Measurements from ENCODE around the gene COL18A1.
"Not testable (repeated sequence)": the region's sequence is repeated elsewhere in the genome, so short reads cannot be mapped to it uniquely, and the experiment has no call there.

Gene COL18A1

GRCh38 chr21:45522381-45522780 is 117.4 kb downstream of the COL18A1 start:
- no peak for DNase-seq (ENCODE audit: low read depth, low spot score)

DNA sequence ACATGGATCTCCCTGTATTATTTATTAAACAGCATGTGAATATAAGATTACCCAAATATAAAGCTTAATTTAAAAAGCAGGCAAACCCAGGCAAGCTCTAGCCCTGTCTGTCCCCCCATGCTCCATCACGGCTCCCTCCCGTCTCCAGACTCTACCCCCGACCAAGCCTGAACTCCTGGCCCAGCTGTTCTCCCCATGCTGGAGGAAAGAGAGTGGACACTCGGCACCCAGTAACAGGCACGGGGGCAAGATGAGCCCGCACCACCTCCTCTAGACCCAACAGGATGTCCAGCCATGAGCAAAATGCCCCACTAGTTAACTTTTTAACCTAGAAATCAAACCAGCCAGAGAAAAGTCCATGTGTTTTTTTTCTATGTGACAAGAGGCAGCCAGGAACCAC is 118.0 kb downstream of the COL18A1 start:
- DNase-seq (ENCODE audit: low read depth, low spot score), result no peak

- DNase-seq (ENCODE audit: low read depth, low spot score), result no peak
Measured at GRCh38 chr21:45523411-45524101, 118.6 kb downstream of the COL18A1 start.

DNA sequence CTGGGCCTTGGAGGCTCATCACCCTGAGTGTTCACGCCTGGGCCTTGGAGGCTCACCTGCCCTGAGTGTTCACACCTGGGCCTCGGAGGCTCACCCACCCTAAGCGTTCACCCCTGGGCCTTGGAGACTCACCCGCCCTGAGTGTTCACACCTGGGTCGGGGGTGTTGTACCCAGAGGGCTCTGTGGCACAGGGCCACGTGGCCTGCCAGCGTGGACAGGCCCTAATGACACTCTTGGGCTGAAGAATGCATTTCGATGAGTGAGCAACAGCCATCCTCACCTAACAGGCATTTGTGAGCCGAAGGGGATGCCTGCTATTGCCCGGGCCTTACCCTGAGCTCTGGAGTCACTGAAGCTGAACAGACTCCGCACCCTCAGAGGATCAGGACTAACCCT is 119.8 kb downstream of the COL18A1 start:
- no peak for DNase-seq (ENCODE audit: low read depth, low spot score)

DNA sequence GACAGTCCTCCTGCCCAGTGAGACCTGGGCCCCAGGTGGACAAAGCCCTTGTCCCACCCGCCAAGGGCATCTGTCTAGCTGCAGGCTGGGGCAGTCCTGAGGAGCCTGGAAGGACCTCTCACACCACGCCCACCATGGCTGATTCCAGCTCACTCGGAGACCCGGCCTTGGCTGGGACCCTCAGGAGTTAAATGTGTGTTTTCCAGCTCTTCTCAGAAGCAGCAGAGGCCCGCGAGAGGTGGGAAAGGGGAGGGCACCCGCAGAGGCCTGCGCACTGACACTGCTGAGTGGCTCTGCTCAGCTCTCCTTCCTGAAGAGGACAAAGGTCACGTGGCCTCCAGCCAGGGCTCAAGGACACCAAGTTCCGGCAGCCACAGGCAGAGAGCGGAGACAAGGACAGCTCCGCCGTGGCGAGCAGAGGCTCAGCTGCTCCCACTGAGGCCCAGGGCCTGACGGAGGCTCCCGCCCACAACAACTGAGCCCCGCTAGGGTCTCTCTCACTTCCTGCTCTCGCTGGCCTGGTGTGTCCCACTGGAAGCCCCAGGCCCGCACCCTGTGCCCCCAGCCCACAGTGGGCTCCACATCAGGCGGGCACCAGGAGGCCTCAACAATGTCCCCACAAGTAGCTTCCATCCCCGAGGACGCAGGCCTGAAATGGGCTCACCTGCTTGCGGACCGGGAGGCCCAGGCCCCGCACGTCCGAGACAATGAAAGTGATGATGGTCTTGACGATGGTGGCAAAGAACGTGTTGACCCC is 120.4 kb downstream of the COL18A1 start:
- no peak for DNase-seq (ENCODE audit: low read depth, low spot score)

DNA sequence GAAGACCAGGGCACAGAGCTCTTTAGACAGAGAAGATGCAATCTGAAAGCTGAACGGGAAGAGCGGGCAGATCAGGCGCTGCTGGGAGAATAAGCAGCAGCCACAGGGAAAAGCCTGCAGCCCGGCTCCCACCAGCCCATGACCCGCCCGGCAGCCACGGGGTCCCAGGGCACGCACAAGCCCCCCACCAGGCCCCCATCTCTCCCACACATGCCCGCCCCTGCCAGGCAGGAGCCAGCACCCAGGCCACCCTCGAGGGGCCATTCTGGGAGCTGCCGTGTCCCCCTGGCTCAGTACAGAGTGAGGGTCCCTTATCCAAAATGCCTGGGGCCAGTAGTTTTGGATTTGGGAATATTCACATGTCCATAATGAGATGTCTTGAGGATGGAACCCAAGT is 120.9 kb downstream of the COL18A1 start:
- DNase-seq (ENCODE audit: low read depth, low spot score), result no peak

- DNase-seq (ENCODE audit: low read depth, low spot score), result not testable (repeated sequence)
Measured at GRCh38 chr21:45527151-45527999, 122.4 kb downstream of the COL18A1 start.

DNA sequence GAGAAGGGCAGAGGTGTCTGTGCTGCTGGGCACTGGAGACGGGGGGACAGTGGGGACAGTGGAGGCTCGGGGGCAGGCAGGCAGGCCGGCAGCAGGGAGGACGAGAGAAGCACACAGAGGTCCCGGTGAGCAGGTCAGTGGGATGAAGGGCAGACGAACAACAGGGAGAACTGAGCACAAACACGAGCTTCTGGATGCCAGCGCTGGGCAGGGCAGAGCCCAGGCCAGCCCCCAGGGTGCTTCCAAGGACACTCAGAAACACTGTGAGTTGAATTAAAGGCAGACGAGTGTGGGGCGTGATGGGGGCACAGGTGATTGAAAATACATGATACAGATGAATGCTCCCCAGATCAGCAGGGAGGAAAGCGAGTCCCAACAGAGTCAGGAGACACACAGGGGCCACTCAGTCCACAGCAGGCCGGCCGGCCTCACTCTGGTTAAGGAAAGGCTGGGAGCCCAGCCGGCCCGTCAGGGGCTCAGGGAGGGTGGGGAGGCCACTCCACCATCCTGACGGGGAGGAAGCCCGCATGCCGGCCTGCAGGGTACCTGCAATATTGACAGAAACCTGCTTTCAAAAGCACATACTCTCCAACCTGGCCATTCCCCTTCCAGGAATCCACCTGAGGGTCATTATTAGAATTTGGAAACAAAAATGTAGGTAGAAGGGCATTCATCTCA is 123.2 kb downstream of the COL18A1 start:
- no peak for DNase-seq (ENCODE audit: low read depth, low spot score)

DNA sequence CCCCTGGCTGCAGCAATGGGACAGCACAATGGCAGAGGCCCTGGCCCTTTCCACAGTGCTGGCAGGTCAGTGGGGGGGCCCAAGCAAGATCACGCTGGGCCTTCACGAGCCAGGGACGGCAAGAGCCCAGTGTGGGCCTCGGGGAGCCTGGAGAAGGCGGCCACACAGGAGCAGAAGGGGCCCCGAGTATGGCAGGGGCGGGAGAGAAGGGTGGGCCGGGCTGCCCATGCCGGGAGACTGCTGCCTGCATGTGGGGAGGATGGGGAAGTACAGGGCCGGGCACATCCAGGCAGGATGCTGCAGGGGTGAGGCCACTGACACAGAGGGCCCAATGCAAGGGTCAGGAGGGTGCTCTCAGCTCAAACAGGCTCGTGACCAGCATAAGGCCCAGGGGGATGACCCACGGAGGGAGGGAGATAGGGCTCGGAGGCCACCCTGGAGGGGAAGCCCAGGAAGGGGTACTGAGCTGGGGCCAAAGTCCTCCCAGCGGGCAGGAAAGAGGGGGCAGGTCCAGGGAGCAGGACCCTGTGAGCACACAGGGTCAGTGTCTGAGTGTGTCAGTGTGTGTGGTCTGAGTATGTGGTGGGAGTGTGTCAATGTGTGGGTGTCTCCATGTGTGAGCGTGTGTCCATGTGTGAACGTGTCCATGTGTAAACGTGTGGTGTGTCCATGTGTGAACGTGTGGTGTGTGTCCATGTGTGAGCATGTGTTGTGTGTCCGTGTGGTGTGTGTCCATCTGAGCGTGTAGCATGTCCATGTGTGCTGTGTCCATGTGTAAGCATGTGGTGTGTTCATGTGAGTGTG is 124.2 kb downstream of the COL18A1 start:
- no peak for DNase-seq (ENCODE audit: low read depth, low spot score)

DNA sequence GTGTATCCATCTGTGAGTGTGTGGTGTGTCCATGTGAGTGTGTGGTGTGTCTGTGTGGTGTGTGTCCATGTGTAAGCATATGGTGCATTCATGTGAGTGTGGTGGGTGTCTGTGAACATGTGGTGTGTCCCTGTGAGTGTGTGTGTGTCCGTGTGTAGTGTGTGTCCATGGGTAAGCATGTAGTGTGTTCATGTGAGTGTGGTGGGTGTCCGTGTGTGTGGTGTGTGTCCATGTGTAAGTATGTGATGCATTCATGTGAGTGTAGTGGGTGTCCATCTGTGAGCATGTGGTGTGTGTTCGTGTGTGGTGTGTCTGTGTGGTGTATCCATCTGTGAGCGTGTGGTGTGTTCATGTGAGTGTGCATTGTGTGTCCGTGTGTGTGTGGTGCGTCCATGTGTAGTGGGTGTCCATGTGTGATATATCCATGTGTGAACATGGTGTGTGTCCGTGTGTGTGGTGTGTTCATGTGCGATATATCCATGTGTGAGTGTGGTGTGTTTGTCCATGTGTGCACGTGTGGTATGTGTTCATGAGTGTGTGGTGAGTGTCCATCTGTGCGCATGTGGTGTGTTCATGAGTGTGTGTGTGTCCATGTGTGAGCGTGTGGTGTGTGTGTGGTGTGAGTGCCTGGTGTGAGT is 124.9 kb downstream of the COL18A1 start:
- no peak for DNase-seq (ENCODE audit: low read depth, low spot score)

DNA sequence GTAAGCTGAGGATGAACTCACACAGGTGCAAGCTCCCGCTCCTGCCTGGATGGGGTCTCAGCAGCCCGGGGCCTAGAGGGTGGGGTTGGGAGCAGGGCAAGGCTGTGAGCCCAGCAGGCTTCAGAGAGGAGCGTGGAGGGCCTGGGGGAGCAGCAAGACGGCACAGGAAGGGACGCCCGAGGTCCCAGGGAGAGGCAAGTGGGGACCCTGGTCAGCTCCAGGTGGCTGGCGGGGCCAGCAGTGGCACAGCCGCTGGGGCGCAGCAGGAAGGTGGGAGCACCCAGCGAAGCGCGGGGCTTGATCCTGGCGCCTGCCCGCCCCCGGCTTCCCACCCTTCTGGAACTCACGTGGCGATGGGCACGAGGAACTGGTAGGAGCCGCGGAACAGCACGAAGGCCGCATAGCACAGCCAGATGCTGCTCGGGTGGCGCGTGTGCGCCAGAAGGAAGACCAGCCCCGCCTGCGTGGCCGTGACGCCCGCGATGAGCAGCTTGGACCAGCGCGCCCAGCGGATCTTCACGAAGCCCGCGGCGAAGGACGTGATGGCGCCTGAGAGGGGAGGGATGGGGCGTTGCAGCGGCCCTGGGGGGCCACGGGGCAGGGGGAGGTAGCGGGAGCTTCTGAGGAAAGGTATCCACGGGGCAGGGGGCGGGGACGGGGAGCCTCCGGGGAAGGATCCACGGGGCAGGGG is 125.6 kb downstream of the COL18A1 start:
- no peak for DNase-seq (ENCODE audit: low read depth, low spot score)

- not testable (repeated sequence) for DNase-seq (ENCODE audit: low read depth, low spot score)
Measured at GRCh38 chr21:45531114-45531392, 126.1 kb downstream of the COL18A1 start.

DNA sequence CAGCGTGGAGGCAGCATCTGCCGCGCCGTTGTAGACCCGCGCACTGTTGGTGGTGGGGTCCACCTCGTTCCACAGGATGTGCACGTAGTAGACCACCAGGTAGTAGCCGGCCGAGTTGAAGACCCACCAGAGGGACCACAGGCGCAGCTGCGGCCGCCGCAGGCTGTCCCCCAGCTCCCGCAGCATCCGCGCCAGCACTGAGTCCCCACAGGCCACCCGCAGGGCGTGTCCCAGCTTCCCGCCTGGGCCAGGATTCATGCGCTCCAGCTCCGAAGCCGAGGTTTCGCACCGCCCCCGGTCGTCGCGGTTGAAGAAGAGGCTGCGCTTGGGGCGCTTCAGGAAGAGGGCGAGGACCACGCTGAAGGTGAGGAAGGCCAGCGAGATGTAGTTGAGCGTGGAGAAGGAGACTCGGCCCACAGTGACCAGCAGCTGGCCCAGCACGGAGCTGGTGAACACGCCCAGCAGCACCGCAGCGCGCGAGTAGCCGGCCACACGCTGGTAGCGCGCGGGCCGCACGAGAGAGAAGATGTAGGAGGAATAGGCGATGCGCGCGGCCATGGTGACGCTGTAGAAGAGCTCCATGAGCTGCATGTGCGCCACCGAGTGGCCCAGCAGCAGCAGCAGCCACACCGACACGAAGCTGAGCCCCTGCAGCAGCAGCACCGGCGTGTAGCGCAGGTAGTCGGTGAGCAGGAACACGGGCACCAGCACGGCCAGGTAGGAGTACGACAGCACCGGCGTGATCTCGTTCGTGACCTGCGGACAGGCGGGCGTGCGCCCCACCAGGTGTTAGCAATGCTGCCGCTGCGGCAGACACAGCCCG is 126.6 kb downstream of the COL18A1 start:
- no peak for DNase-seq (ENCODE audit: low read depth, low spot score)

DNA sequence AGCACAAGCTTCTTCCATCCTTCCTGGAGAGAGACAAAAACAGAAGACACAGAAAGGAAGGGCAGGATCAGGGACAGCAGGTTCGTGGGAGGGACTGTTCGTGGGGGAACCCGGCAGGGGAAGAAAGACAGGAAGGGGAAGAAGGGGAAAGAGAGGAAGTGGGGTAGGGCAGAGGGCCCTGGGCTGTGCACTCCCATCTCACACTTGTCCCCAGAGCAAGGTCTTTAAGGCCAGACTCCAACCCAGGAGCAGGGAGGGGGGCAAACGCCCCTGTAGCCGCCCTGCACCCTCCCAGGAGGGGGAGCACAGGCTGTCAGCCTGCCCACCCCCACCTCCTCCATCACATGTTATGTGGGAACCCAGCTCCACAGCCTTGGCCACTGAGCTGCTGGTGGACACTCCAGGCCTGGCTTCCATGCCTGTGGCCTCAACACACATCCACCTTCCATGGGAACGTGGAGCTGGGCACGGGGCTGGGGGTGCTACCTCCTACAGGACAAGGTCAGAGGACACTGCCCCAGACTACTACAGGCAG is 127.9 kb downstream of the COL18A1 start:
- DNase-seq (ENCODE audit: low read depth, low spot score), result no peak

DNA sequence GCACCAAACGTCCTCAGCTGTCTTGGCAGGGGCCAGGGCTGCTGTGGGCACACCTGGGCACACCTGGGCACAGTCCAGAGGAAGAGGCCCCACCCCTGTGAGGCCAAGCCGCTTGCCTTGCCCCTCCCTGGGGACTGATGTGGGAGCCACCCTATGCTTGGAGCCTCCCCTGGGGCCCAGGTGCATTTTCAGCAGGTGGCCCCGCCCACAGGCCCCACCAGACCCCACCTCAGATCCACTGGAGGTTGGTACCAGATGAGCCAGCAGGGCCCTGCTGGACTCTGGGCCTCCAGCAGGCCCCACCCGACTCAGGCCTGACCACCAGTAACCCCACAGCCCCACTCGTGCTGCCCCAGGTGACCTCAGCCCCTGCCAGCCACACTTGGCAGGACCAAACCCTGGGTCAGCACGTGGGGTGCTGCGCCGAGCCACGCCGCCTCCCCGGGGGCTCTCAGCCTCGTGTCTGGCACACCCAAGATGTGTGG is 128.4 kb downstream of the COL18A1 start:
- no peak for DNase-seq (ENCODE audit: low read depth, low spot score)

DNA sequence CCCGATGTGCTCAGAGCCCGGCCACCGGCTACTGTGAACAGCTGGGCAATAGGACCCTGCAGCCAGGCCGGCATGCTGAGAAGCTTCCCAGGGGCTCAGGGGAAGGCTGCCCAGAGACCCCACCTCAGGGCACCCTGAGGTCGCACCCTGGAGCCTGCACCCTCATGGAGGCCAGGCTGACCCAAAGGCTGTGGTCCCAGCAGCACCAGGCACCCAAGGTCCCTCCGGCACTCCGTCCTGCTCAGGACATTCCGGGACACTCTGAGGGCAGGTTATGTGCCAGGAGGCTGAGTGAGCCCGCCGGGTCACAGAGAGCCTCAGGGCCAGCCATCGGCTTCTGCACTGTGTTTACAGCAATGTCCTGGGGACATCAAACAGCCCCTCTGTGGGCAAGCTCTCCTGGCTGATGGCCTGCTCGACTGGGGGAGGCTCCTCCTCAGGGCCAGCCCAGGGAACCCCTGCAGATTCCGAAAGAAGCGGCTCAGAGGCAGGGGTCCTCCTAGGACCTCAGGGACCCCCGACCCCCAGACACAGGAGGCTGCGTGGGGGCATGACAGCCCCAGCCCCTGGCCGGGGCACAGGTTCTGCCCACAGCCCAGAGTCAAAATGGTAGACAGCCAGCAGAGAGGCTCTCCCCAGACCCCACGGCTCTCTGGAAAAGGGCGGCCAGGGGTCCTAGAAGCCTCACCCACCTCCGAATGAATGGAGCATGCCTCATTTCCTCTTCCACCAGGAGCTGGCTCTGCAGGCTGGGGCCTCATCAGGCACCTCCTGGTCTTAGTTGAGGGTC is 129.1 kb downstream of the COL18A1 start:
- DNase-seq (ENCODE audit: low read depth, low spot score), result no peak

DNA sequence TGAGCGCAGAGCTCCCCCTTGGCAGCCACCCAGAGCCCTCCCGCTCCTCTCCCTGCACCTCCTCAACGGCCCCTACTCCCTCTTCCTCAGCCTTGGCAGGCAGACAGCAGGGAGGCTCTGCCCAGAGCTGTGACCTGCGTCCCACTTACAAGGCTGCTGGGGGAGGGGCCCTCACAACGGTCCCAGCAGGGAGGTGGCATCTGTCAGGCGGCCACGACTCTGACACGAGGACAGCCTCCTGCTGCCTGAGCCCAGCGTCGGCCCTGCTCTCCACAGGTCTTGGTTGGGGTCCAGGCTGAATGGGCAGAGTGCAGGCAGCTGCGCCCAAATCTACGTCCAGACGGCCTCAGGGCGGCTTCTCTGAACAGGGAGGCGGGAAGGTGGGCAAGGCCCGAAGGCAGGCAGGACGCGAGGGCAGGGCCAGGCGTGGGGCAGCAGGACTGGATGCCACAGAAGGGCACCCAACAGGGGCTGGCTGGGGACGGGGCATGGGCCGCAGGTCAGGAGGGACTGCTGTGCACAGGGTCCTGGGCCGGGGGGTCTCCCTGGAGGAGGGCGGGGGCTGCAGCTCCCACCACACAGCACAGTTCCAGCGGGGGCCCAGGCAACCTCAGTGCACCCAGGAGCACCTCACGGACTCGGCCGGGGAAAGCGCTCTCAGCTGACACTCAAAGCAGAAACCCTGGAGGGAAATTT is 129.8 kb downstream of the COL18A1 start:
- DNase-seq (ENCODE audit: low read depth, low spot score), result no peak

Data from iPS DF 19.7 (cell line).